Esophagus muscularis mucosa (tissue), 4 donors: ENCODE data around the gene ACAP3. TPM values are rescaled to one million over a fixed set of nuclear protein-coding genes. Genes with fewer than 3 reads are reported as not detected.

ENCODE experiments used
- DNase-seq: peaks from one replicate; pipeline ENCODE4 v3.0.0-alpha.2; 2017; ENCODE audit errors: extremely low spot score
- H3K27ac ChIP-seq, 4 donors: fragments of 200-600 bp; sonication (generic); replicated peaks in 1 of 4; 1 replicate in 3 of 4; 2 replicates in 1 of 4; pipeline ENCODE4 v1.5.1; 2016 to 2019; ENCODE audit warnings: mild to moderate bottlenecking in 1 of 4
- H3K27me3 ChIP-seq, 4 donors: fragments of 200-600 bp; sonication (generic); one replicate each; pipeline versions ENCODE4 v1.5.1 to v1.6.0; 2016 to 2019
- H3K36me3 ChIP-seq, 4 donors: fragments of 200-600 bp; sonication (generic); one replicate each; pipeline ENCODE4 v1.5.1; 2016 to 2019
- H3K4me1 ChIP-seq, 4 donors: fragments of 200-600 bp; sonication (generic); one replicate each; pipeline ENCODE4 v1.5.1; 2016 to 2019
- H3K4me3 ChIP-seq, 4 donors: fragments of 200-600 bp; sonication (generic); 1 replicate in 2 of 4; 2 replicates in 2 of 4; pipeline ENCODE4 v1.5.1; 2016 to 2019; ENCODE audit warnings: mild to moderate bottlenecking in 4 of 4, moderate library complexity in 1 of 4
- H3K9me3 ChIP-seq, 4 donors: fragments of 200-600 bp; sonication (generic); 1 replicate in 3 of 4; 2 replicates in 1 of 4; pipeline ENCODE4 v1.5.1; 2016 to 2019
- EP300 ChIP-seq: sonication (generic); formaldehyde crosslinking; IDR thresholded peaks from one replicate; pipeline ENCODE4 v1.6.1; 2017; ENCODE audit warnings: antibody characterized with exemption
- POLR2A ChIP-seq: fragments of 450-650 bp; IDR thresholded peaks from one replicate; pipeline ENCODE4 v1.6.1; 2017; ENCODE audit warnings: antibody characterized with exemption, moderate library complexity, mild to moderate bottlenecking, low read depth
- POLR2AphosphoS5 ChIP-seq, 2 donors: sonication (generic); formaldehyde crosslinking; IDR thresholded peaks; one replicate each; pipeline ENCODE4 v1.6.1; 2017; ENCODE audit warnings: antibody characterized with exemption in 2 of 2
- WGBS: methylation state at CpG from one replicate; pipeline ENCODE4 v1.1.5; 2018; 5-methylcytosine and 5-hydroxymethylcytosine counted together
- intact Hi-C: fragments of 100-400 bp; cut with DNase I; formaldehyde crosslinking; loops from one replicate; pipeline ENCODE4 v1.15.1; 2023
- total RNA-seq, 4 donors: library from RNA; depleted of rRNA; stranded (reverse); fragments of >200 nt; gene quantifications; one replicate each; pipeline versions ENCODE4 v1.1.0 to v1.2.1, GENCODE V29; 2016
- TF ChIP-seq, protein P1 (sequence below), 3 experiments: fragments of 200-600 bp in 2 of 3; fragments of 450-650 bp in 1 of 3; sonication (generic) in 2 of 3; IDR thresholded peaks; one replicate each; pipeline ENCODE4 v1.5.1; 2017 to 2019; ENCODE audit warnings: antibody characterized with exemption in 3 of 3, mild to moderate bottlenecking in 2 of 3, moderate library complexity in 1 of 3

Gene ACAP3
- total RNA-seq, 4 donors from 2014 or later = 34.8 to 63.2 (median 47.4) TPM

DNA sequence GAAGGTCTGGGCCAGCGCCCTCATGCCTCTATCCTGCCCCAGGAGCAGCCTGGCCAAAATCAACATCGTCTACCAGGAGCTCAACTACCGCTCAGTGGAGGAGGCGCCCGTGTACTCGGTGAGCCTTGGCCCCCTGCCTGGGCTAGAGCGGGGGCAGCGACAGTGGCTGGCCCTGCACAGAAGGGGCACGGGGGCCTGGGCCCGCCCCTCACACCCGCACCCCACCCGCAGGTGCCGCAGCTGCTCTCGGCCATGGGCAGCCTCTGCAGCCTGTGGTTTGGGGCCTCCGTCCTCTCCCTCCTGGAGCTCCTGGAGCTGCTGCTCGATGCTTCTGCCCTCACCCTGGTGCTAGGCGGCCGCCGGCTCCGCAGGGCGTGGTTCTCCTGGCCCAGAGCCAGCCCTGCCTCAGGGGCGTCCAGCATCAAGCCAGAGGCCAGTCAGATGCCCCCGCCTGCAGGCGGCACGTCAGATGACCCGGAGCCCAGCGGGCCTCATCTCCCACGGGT lies 16.7 kb downstream of the ACAP3 start:
- H3K9me3 ChIP-seq = no peaks in the 10 kb centered on the region
- peaks cover 0 to 34% (median 28%) of the 10 kb centered on the region in 4 donors for H3K36me3 ChIP-seq
- TF ChIP-seq POLR2A (no peak), POLR2AphosphoS5 (IDR thresholded peaks at IDR 0.05) (peak in 1 of 2 donors; percentile 2)
- no peak overlapping the region for H3K4me3 ChIP-seq
- 46% methylated on average over 12 of the region's 28 CpGs for WGBS
- intact Hi-C loops = loop anchor here (2.0 to 5.0 kb wide), 2 partner anchors 168 to 259 kb away; no protein-coding TSS in a partner anchor
- peaks cover 0 to 20% (median 14%) of the 10 kb centered on the region in 4 donors for H3K4me1 ChIP-seq
- no peak for DNase-seq
- peaks cover 0 to 19% (median 1%) of the 10 kb centered on the region in 4 donors for H3K27me3 ChIP-seq
- no peak overlapping the region for H3K27ac ChIP-seq

DNA sequence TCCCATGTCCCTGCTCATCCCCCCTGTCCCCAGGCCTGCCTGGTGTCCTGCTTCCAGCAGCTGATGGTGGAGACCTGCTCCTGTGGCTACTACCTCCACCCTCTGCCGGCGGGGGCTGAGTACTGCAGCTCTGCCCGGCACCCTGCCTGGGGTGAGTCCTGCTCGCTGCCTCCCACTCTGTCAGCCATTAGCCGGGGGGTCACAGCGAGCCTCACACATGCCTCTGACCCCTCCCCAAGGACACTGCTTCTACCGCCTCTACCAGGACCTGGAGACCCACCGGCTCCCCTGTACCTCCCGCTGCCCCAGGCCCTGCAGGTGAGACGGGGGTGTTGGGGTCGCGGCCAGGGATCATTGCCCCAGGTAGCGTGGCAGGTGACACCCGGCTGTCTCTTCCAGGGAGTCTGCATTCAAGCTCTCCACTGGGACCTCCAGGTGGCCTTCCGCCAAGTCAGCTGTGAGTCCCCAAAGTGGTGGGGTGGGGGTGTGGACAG lies 17.4 kb downstream of the ACAP3 start:
- 43% methylated on average over 12 of the region's 15 CpGs for WGBS
- Histone ChIP-seq H3K9me3 (no peaks in the 10 kb centered on the region), H3K4me3 (no peak overlapping the region), H3K27ac (no peak overlapping the region), H3K36me3 (peaks cover 0 to 26% (median 20%) of the 10 kb centered on the region in 4 donors), H3K27me3 (peaks cover 0 to 27% (median 1%) of the 10 kb centered on the region in 4 donors), H3K4me1 (peaks cover 0 to 20% (median 14%) of the 10 kb centered on the region in 4 donors)
- no peak for DNase-seq
- intact Hi-C loops = loop anchor here (2.0 to 5.0 kb wide), 2 partner anchors 167 to 258 kb away; no protein-coding TSS in a partner anchor
- TF ChIP-seq, protein P1, sequence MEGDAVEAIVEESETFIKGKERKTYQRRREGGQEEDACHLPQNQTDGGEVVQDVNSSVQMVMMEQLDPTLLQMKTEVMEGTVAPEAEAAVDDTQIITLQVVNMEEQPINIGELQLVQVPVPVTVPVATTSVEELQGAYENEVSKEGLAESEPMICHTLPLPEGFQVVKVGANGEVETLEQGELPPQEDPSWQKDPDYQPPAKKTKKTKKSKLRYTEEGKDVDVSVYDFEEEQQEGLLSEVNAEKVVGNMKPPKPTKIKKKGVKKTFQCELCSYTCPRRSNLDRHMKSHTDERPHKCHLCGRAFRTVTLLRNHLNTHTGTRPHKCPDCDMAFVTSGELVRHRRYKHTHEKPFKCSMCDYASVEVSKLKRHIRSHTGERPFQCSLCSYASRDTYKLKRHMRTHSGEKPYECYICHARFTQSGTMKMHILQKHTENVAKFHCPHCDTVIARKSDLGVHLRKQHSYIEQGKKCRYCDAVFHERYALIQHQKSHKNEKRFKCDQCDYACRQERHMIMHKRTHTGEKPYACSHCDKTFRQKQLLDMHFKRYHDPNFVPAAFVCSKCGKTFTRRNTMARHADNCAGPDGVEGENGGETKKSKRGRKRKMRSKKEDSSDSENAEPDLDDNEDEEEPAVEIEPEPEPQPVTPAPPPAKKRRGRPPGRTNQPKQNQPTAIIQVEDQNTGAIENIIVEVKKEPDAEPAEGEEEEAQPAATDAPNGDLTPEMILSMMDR (IDR thresholded peaks at IDR 0.05) = peak; percentile 51 to 70 (median 63)
- no peak for TF ChIP-seq POLR2AphosphoS5 (IDR thresholded peaks at IDR 0.05)

DNA sequence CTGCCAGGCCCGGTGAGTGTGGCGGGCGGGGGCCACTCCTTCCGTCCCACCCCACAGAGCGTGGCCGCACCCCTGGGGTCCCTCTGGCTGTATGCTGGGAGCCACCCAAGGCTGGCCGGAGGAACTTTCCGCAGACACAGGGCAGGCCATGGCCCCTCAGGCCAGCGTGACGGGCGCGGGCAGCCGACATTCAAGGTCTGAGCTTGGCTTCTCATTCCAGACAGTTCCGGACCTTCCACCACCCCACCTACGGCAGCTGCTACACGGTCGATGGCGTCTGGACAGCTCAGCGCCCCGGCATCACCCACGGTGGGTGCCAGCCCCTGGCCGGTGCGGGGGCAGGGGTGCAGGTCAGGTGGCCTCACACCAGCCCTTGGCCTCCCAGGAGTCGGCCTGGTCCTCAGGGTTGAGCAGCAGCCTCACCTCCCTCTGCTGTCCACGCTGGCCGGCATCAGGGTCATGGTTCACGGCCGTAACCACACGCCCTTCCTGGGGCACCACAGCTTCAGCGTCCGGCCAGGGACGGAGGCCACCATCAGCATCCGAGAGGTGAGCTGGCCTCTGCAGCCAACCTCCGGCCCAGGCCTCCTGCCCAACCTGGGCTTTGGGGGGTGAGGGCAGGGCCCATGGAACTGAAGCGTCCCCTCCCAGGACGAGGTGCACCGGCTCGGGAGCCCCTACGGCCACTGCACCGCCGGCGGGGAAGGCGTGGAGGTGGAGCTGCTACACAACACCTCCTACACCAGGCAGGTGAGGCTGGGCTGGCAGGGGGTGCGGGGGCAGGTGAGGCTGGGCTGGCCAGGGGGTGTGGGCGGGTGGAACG lies 20.2 kb downstream of the ACAP3 start:
- no peak for TF ChIP-seq EP300
- no peak for DNase-seq
- no peak overlapping the region for H3K4me3 ChIP-seq
- H3K9me3 ChIP-seq = no peaks in the 10 kb centered on the region
- intact Hi-C loops = no loop called here
- H3K27me3 ChIP-seq = peaks cover 0 to 38% (median 1%) of the 10 kb centered on the region in 4 donors
- H3K27ac ChIP-seq = no peak overlapping the region
- H3K36me3 ChIP-seq = no peaks in the 10 kb centered on the region
- WGBS = 84% methylated on average over 10 of the region's 46 CpGs
- peaks cover 0 to 20% (median 14%) of the 10 kb centered on the region in 4 donors for H3K4me1 ChIP-seq

DNA sequence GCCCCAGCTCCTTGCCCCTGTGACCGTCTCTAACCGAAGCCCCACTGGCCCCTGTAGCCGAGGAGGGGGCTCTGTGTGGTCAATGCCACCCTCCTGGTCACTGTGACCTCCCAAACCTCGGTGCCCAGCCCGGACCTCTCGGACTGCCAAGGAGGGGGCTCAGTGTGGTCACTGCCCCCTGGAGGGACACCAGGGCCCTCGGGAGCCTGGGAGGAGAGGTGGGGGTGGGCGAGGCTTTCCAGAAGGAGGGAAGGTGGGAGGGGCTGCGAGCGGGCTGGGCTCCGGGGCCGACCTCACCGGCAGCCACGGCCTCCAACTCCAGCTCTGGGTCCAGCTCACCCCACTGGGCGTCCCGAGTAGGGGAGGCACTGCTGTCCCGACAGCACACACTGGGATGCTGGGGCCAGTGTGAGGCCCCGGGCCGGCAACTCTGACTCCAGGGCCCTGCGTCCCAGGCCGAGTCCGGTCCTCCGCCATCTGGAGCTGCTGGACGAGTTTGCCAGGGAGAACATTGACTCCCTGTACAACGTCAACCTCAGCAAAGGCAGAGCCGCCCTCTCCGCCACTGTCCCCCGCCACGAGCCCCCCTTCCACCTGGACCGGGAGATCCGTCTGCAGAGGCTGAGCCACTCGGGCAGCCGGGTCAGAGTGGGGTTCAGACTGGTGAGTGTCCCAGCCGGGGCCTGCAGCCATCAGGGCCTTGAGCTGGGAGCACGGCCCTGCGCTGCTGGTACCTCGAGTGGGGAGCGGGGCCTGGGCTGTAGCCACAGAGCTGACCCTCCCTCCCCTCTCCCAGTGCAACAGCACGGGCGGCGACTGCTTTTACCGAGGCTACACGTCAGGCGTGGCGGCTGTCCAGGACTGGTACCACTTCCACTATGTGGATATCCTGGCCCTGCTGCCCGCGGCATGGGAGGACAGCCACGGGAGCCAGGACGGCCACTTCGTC lies 21.1 kb downstream of the ACAP3 start:
- WGBS = 37% methylated on average over 18 of the region's 50 CpGs

More for the DNA sequence above, 21.1 kb downstream of the ACAP3 start:
- TF ChIP-seq POLR2AphosphoS5 (IDR thresholded peaks at IDR 0.05) (no peak), POLR2A (no peak), EP300 (no peak)
- TF ChIP-seq, protein P1 (IDR thresholded peaks at IDR 0.05) = no peak
- DNase-seq = no peak
- H3K4me3 ChIP-seq = no peak overlapping the region
- no peak overlapping the region for H3K27ac ChIP-seq
- no peaks in the 10 kb centered on the region for H3K9me3 ChIP-seq
- H3K27me3 ChIP-seq = peaks cover 0 to 38% (median 1%) of the 10 kb centered on the region in 4 donors
- peaks cover 0 to 18% (median 8%) of the 10 kb centered on the region in 4 donors for H3K4me1 ChIP-seq
- intact Hi-C loops = no loop called here
- H3K36me3 ChIP-seq = no peaks in the 10 kb centered on the region
